Astrocyte of the cerebellum (primary cell): Measurements from ENCODE around the gene VASN.
"Not testable (repeated sequence)": the region's sequence is repeated elsewhere in the genome, so short reads cannot be mapped to it uniquely, and the experiment has no call there.

Source experiments
- DNase-seq: peaks from one replicate; pipeline ENCODE4 v3.0.0-alpha.2; 2011; ENCODE audit warnings: low read depth
- H3K4me3 ChIP-seq: 2 replicates; pipeline ENCODE4 v1.5.1; 2011; ENCODE audit warnings: mild to moderate bottlenecking, low read depth, low read length, moderate library complexity
- in situ Hi-C: cut with HindIII; loops from 2 replicates; pipeline ENCODE4 v1.10.0; 2017; ENCODE audit warnings: low sequenced_read_pairs
- TF ChIP-seq, protein P1 (sequence below): IDR thresholded peaks from 2 replicates; pipeline ENCODE4 v1.5.1; 2012; ENCODE audit warnings: low read length, low read depth, moderate library complexity, mild to moderate bottlenecking; ENCODE audit errors: missing control alignments

Gene VASN

GRCh38 chr16:4342866-4343744, 28.5 kb upstream of the VASN start:
- in situ Hi-C loops = no loop called here
- DNase-seq = no peak
- TF ChIP-seq, protein P1, sequence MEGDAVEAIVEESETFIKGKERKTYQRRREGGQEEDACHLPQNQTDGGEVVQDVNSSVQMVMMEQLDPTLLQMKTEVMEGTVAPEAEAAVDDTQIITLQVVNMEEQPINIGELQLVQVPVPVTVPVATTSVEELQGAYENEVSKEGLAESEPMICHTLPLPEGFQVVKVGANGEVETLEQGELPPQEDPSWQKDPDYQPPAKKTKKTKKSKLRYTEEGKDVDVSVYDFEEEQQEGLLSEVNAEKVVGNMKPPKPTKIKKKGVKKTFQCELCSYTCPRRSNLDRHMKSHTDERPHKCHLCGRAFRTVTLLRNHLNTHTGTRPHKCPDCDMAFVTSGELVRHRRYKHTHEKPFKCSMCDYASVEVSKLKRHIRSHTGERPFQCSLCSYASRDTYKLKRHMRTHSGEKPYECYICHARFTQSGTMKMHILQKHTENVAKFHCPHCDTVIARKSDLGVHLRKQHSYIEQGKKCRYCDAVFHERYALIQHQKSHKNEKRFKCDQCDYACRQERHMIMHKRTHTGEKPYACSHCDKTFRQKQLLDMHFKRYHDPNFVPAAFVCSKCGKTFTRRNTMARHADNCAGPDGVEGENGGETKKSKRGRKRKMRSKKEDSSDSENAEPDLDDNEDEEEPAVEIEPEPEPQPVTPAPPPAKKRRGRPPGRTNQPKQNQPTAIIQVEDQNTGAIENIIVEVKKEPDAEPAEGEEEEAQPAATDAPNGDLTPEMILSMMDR = no peak
- H3K4me3 ChIP-seq = no peak overlapping the region

DNA sequence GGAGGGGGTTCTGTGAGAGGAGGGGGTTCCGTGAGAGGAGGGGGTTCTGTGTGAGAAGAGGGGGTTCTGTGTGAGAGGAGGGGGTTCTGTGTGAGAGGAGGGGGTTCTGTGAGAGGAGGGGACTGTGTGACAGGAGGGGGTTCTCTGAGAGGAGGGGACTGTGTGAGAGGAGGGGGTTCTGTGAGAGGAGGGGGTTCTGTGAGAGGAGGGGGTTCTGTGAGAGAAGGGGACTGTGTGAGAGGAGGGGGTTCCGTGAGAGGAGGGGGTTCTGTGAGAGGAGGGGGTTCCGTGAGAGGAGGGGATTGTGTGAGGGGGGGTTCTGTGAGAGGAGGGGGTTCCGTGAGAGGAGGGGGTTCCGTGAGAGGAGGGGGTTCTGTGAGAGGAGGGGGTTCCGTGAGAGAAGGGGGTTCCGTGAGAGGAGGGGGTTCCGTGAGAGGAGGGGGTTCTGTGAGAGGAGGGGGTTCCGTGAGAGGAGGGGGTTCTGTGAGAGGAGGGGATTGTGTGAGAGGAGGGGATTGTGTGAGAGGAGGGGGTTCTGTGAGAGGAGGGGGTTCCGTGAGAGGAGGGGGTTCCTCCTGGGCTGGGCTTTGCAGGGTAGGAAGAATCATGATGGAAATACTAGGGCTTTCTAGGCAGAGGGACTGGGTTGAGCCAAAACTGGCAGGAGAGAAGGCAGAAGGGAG, 27.2 kb upstream of the VASN start:
- in situ Hi-C loops, H3K4me3 ChIP-seq, DNase-seq: not testable (repeated sequence)

- TF ChIP-seq, protein P1 = no peak
- DNase-seq = no peak
- in situ Hi-C loops = no loop called here
- no peak overlapping the region for H3K4me3 ChIP-seq
These were observed 26.4 kb upstream of the VASN start for GRCh38 chr16:4344983-4345835.

- no peak overlapping the region for H3K4me3 ChIP-seq
- DNase-seq = no peak
- in situ Hi-C loops = no loop called here
- TF ChIP-seq, protein P1 = no peak
These were observed 25.5 kb upstream of the VASN start for GRCh38 chr16:4345836-4346781.

- TF ChIP-seq, protein P1 = no peak
- in situ Hi-C loops = no loop called here
- H3K4me3 ChIP-seq = no peak overlapping the region
- DNase-seq = no peak
These were observed 24.6 kb upstream of the VASN start for GRCh38 chr16:4347010-4347409.

DNA sequence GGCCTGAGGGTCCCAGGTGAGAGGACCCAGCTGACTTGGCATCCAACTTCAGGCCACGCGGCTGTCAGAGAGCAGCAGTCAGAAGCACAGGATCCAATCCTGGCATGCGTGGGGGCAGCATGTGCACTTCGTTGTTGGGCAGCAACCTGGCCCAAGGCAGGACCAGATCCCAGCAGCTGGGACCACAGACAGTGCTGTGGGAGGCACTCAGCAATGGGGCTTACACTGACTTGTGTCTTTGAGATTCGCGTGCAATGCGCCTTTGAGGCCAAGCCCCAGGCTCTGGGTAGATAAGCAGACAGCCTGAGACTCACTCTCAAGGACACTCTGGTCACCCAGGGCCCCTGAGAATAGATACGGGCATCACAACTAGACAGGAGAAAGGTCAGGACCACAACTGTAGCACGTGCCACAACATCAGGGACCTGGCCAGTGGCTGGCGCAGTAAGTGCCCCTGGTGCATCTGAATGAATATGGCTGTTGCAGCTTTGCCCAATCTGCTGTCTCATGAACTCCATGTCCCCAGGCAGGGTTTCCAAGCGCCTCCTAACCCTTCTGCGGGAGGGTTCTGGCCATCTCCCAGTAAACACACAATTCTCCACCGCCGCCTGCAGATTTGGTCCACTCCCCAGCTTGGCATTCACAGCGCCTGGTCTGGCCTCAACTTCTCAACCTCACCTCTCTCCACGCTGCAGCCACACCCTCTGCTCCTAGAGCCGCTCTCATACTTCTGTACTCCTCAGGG, 23.7 kb upstream of the VASN start:
- DNase-seq = no peak
- TF ChIP-seq, protein P1 = no peak
- H3K4me3 ChIP-seq = no peak overlapping the region
- in situ Hi-C loops = no loop called here
